Left hindlimb (tissue), 1 donor: ENCODE measurements around the gene GOPC.

Source experiments
- DNase-seq: peaks from one replicate; pipeline ENCODE4 v3.0.0-alpha.2; 2018

The GOPC gene

DNA sequence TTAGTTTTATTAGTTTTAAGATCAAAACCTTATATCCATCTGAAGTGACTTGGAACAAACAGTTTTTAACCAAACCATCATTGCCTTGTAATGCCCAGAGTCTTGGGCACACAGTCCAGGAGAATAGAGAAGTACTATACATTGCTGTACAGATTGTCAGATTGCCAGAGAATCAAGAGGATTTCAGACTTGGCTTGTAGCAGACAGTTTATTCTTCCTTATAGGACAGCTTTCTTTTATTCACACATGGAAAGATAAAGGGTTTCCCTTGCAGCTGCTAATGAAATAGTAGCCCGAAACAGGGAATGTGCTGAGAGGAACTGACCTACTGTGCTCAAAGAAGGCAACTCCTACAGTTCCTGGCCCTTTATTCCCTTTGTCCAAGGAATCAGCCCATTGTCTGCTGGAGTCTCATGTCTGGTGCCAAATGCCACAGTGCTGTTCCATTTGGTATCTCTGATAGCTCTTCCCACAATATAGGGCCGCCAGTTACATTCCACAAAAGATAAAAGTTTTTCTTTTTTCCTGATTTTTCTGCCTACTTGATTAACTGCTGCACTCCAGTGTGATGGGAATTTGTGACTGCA, 89.2 kb downstream of the GOPC start:
- DNase-seq = no peak

DNA sequence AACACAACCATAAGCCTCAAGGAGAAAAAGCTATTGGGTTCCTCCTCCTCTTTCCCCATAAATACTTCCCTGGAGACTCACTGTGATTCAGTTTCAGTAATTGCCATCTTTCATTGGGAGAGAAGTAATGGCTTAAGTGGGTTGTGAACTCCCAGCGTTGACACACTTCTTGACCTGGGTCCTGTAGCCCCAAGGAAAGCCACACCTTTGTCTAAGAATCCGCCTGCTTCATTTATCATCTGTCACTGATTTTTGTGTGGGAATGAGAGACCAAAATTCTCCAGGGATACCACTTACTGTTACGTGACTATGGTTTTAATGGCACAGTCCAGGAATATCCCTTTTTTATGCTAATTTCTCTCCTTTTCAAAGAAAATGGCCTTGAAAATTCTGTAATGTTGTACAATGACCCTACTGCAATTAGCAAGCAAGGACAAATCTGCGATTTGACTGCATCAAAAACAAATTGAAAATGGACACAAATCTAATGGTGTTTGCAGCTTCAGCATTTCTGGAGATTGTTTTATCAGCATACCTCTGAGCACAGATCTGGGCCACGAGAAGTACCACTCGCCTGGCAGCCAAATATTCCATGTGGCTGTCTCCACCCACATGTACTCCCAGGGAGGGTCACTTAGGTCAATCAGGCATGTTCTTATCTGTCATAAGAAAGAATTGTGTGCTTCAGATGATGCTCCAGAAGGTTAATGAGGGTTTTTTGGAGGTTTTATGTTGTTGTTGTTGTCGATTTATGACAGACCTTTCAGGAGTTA, 90.1 kb downstream of the GOPC start:
- DNase-seq = no peak
